NOMO-1 treated with dmso at 0.1 percent for 144 hours (cell line): ENCODE measurements around the gene PCLO.
A peak's percentile ranks its signal among the peaks of the same experiment; 100 is the strongest.
"Not testable (repeated sequence)": the region's sequence is repeated elsewhere in the genome, so short reads cannot be mapped to it uniquely, and the experiment has no call there.

Source experiments
- DNase-seq: peaks from one replicate; lab custom pipeline; 2025; ENCODE audit not compliant: unreplicated experiment; lab: John Stamatoyannopoulos, UW

PCLO gene

GRCh38 chr7:83142365-83142764 lies 20.3 kb downstream of the PCLO start:
- DNase-seq: no peak

GRCh38 chr7:83141927-83142326 lies 20.8 kb downstream of the PCLO start:
- no peak for DNase-seq

GRCh38 chr7:83130623-83131545 lies 31.8 kb downstream of the PCLO start:
- no peak for DNase-seq

GRCh38 chr7:83130191-83130590 lies 32.5 kb downstream of the PCLO start:
- DNase-seq: no peak

- DNase-seq: no peak
These were observed 43.2 kb downstream of the PCLO start for GRCh38 chr7:83119494-83119893.

- DNase-seq: no peak
These were observed 43.7 kb downstream of the PCLO start for GRCh38 chr7:83119026-83119382.

- DNase-seq: no peak
These were observed 44.2 kb downstream of the PCLO start for GRCh38 chr7:83118347-83119025.

GRCh38 chr7:83117466-83117865 lies 45.2 kb downstream of the PCLO start:
- DNase-seq: no peak

- DNase-seq: no peak
These were observed 51.3 kb downstream of the PCLO start for GRCh38 chr7:83111391-83111790.

- no peak for DNase-seq
These were observed 53.3 kb downstream of the PCLO start for GRCh38 chr7:83109352-83109751.

GRCh38 chr7:83105948-83106347 lies 56.7 kb downstream of the PCLO start:
- DNase-seq: no peak

GRCh38 chr7:83105063-83105462 lies 57.6 kb downstream of the PCLO start:
- DNase-seq: no peak

GRCh38 chr7:83101530-83101929 lies 61.2 kb downstream of the PCLO start:
- DNase-seq: no peak

- DNase-seq: no peak
These were observed 66.6 kb downstream of the PCLO start for GRCh38 chr7:83096065-83096580.

- no peak for DNase-seq
These were observed 77.4 kb downstream of the PCLO start for GRCh38 chr7:83085299-83085698.

GRCh38 chr7:83079879-83080278 lies 82.8 kb downstream of the PCLO start:
- not testable (repeated sequence) for DNase-seq

GRCh38 chr7:83077328-83077727 lies 85.4 kb downstream of the PCLO start:
- DNase-seq: no peak

- DNase-seq: no peak
These were observed 89.8 kb downstream of the PCLO start for GRCh38 chr7:83072576-83073517.

GRCh38 chr7:83065714-83066113 lies 97.0 kb downstream of the PCLO start:
- DNase-seq: peak; percentile 50

GRCh38 chr7:83060218-83060617 lies 102.5 kb downstream of the PCLO start:
- no peak for DNase-seq

- no peak for DNase-seq
These were observed 104.0 kb downstream of the PCLO start for GRCh38 chr7:83058667-83059066.
